Measurements from ENCODE around the gene TEAD2. TPM values are rescaled to one million over a fixed set of nuclear protein-coding genes. Genes with fewer than 3 reads are reported as not detected.

The TEAD2 gene
- total and polyA plus RNA-seq, 9 of the 15 experiments (the other 6 are each of a cell fraction or from before 2014, with no cell fraction given): 1.6 to 27.0 (median 13.9) TPM

DNA sequence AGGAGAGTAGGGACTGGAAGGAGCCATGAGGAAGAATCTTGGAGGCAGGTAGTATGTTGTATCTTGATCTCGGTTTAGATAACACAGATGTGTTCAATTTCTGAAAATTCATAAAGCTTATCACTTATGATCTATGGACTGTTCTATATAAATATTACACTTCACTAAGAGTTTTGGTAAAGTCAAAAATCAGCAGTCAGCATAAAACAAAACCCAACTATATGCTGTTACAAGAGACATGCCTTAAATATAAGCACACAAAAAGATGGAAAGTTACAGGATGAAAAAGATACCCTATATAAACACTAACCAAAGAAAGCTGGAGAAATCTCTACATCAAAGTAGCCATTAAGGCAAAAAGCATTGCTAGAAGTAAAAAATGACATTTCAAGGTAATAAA, 21.4 kb upstream of the TEAD2 start (continued):
- no peak for TF ChIP-seq ZNF766 (CRISPR knock-in tag; conservative IDR thresholded peaks at IDR 0.05)
- TF ChIP-seq HEY1 (CRISPR knock-in tag; IDR thresholded peaks at IDR 0.05; ENCODE audit: borderline replicate concordance): no peak
- TF ChIP-seq RFX5 (IDR thresholded peaks at IDR 0.05; ENCODE audit: low read depth, low read length): no peak
- TF ChIP-seq SRSF9 (IDR thresholded peaks at IDR 0.05; ENCODE audit: borderline replicate concordance, low read depth, low read length): no peak
- TF ChIP-seq LEF1 (IDR thresholded peaks at IDR 0.05): no peak
- TF ChIP-seq NFATC3 (IDR thresholded peaks at IDR 0.05): no peak

- ChIA-PET POLR2A (interaction anchor here (0.6 kb wide), 1 partner anchor 46 kb away, joined by 3 read pairs; no protein-coding TSS in a partner anchor), CTCF (ENCODE audit: low intra/inter-chr PET ratio) (no interaction called here)
- in situ Hi-C loops (cut with MboI): no loop called here
- DNase-seq (ENCODE audit: extremely low read depth in 1 of 4, low spot score in 3 of 4) (no peak), FAIRE-seq (no peak), ATAC-seq (no peak)
- Histone ChIP-seq H3K4me3 (no peak overlapping the region), H3K4me2 (ENCODE audit: insufficient read depth, low read length) (no peak overlapping the region), H3K27ac (ENCODE audit: extremely low read depth, low read depth, low read length) (no peak overlapping the region), H3K9me1 (ENCODE audit: control insufficient read depth, insufficient read depth, low read length) (no peaks in the 10 kb centered on the region), H3K36me3 (ENCODE audit: control insufficient read depth, insufficient read depth, low read length) (no peaks in the 10 kb centered on the region), H3K79me2 (ENCODE audit: control insufficient read depth, insufficient read depth, low read length) (no peaks in the 10 kb centered on the region), H4K20me1 (replicated peaks; ENCODE audit: control insufficient read depth, insufficient read depth, low read length) (no peaks in the 10 kb centered on the region), H3K9ac (ENCODE audit: insufficient read depth in 1 of 2, low read depth in 2 of 2, low read length in 2 of 2) (no peak overlapping the region), H2AFZ (ENCODE audit: low read depth, low read length) (no peak overlapping the region), H3K9me3 (replicated peaks; ENCODE audit: control insufficient read depth, insufficient read depth, low read depth, low read length) (peaks cover 6% of the 10 kb centered on the region), H3K27me3 (ENCODE audit: control insufficient read depth in 2 of 2, insufficient read depth in 2 of 2, low read length in 2 of 2) (no peaks in the 10 kb centered on the region), H3K4me1 (replicated peaks in 1 of 2; ENCODE audit: control insufficient read depth in 2 of 2, insufficient read depth in 2 of 2, low read length in 2 of 2) (peaks cover 0 to 2% of the 10 kb centered on the region in 2 experiments; a peak in 2 of 5 replicates)
- no TSS peak for BruUV-seq (replicated peaks)
- WGBS (ENCODE audit: insufficient coverage, low coverage, missing lambda C conversion rate): 44% methylated on average over 5 of the region's 5 CpGs
- intact Hi-C loops (cut with micrococcal nuclease): no loop called here
- TF ChIP-seq TCF7L2 (IDR thresholded peaks at IDR 0.05; ENCODE audit: low read depth, low read length) (no peak), MYNN (IDR thresholded peaks at IDR 0.05) (no peak), MYNN (CRISPR knock-in tag; IDR thresholded peaks at IDR 0.05) (no peak), DIDO1 (tag; IDR thresholded peaks at IDR 0.05; ENCODE audit: low read depth) (no peak), CBX3 (IDR thresholded peaks at IDR 0.05; ENCODE audit: borderline replicate concordance in 1 of 2, low read length in 2 of 2) (peak in 1 of 2 experiments; percentile 46; a peak in 1 of 3 replicates), RBBP5 (IDR thresholded peaks at IDR 0.05; ENCODE audit: borderline replicate concordance, insufficient read depth, low read length, poor library complexity, severe bottlenecking) (no peak), FOXK2 (conservative IDR thresholded peaks at IDR 0.05 in 1 of 2, IDR thresholded peaks at IDR 0.05 in 1 of 2; ENCODE audit: low read depth in 2 of 2) (no peak), KDM1A (IDR thresholded peaks at IDR 0.05) (no peak), TRIM28 (IDR thresholded peaks at IDR 0.05) (peak; percentile 62; the same call in 1 of the 2 replicates), ZNF133 (CRISPR knock-in tag; IDR thresholded peaks at IDR 0.05) (no peak), TRIM24 (IDR thresholded peaks at IDR 0.05) (0 out of 4 replicates have a peak, but pooled peaks of 1 of the 2 experiments have one; percentile 15), U2AF2 (optimal IDR thresholded peaks at IDR 0.05; ENCODE audit: low read depth, low read length) (no peak), MLLT1 (IDR thresholded peaks at IDR 0.05) (no peak)
Observed at GRCh38 chr19:49382639-49383038, 20.4 kb upstream of the TEAD2 start.

Measured in K562 (cell line).